Body of pancreas (tissue), 4 donors: ENCODE results near the gene FNTB.

Experiments used
- CTCF ChIP-seq, 7 experiments: fragments of 450-650 bp in 4 of 7; fragments of 200-600 bp in 3 of 7; sonication (generic) in 3 of 7; IDR thresholded peaks; one replicate each; pipeline ENCODE4 v1.5.1; 2016 to 2019; ENCODE audit warnings: antibody characterized with exemption in 7 of 7
- POLR2A ChIP-seq, 3 donors: fragments of 450-650 bp; IDR thresholded peaks; one replicate each; pipeline ENCODE4 v1.6.1; 2016; ENCODE audit warnings: antibody characterized with exemption in 3 of 3, mild to moderate bottlenecking in 2 of 3

- TF ChIP-seq CTCF (IDR thresholded peaks at IDR 0.05) (no peak), POLR2A (IDR thresholded peaks at IDR 0.05) (no peak)
Observed at GRCh38 chr14:65006261-65006721, 19.6 kb downstream of the FNTB start.
